Left kidney (tissue), 2 donors: Measurements from ENCODE around the gene NEK3. TPM values are rescaled to one million over a fixed set of nuclear protein-coding genes. Genes with fewer than 3 reads are reported as not detected.
"Not testable (repeated sequence)": the region's sequence is repeated elsewhere in the genome, so short reads cannot be mapped to it uniquely, and the experiment has no call there.

Experiments used
- DNase-seq: peaks from one replicate; pipeline ENCODE4 v3.0.0-alpha.2; 2013
- polyA plus RNA-seq: library from polyadenylated mRNA; unstranded; fragments of 120-200 nt; gene quantifications from one replicate; pipeline ENCODE4 v1.2.1, GENCODE V29; 2013; ENCODE audit not compliant: insufficient read length

Gene NEK3
- polyA plus RNA-seq, 1 donor = 45.6 TPM

GRCh38 chr13:52118595-52118994 is 40.8 kb downstream of the NEK3 start:
- DNase-seq = no peak

GRCh38 chr13:52118095-52118494 is 41.3 kb downstream of the NEK3 start:
- no peak for DNase-seq

- no peak for DNase-seq
Measured at GRCh38 chr13:52112591-52112990, 46.8 kb downstream of the NEK3 start.

- DNase-seq = peak; percentile 66
Measured at GRCh38 chr13:52109116-52109670, 50.2 kb downstream of the NEK3 start.

GRCh38 chr13:52105841-52106240 is 53.6 kb downstream of the NEK3 start:
- DNase-seq = no peak

- DNase-seq = no peak
Measured at GRCh38 chr13:52104624-52105023, 54.8 kb downstream of the NEK3 start.

- DNase-seq = no peak
Measured at GRCh38 chr13:52103386-52103785, 56.0 kb downstream of the NEK3 start.

GRCh38 chr13:52102423-52102822 is 57.0 kb downstream of the NEK3 start:
- not testable (repeated sequence) for DNase-seq

- no peak for DNase-seq
Measured at GRCh38 chr13:52097197-52097596, 62.2 kb downstream of the NEK3 start.

GRCh38 chr13:52096748-52097147 is 62.6 kb downstream of the NEK3 start:
- DNase-seq = no peak

GRCh38 chr13:52096062-52096461 is 63.3 kb downstream of the NEK3 start:
- DNase-seq = no peak

GRCh38 chr13:52092087-52092486 is 67.3 kb downstream of the NEK3 start:
- DNase-seq = no peak

GRCh38 chr13:52091473-52091872 is 67.9 kb downstream of the NEK3 start:
- no peak for DNase-seq

- no peak for DNase-seq
Measured at GRCh38 chr13:52085421-52085820, 74.0 kb downstream of the NEK3 start.

GRCh38 chr13:52084981-52085380 is 74.4 kb downstream of the NEK3 start:
- DNase-seq = not testable (repeated sequence)

Other genes starting within 250 kb of the NEK3 start
- gene ATP7B, start 148.1 kb downstream of the NEK3 start, polyA plus RNA-seq = 23.9 TPM
- gene ALG11, start 147.2 kb downstream of the NEK3 start, polyA plus RNA-seq = 36.0 TPM
- 40.7 TPM for gene UTP14C, start 134.9 kb downstream of the NEK3 start, polyA plus RNA-seq
- gene NEK5, start 30.5 kb downstream of the NEK3 start, polyA plus RNA-seq = 7.1 TPM
- 6.0 TPM for gene THSD1, start 246.6 kb upstream of the NEK3 start, polyA plus RNA-seq